ENCODE measurements around the gene CA12. TPM values are rescaled to one million over a fixed set of nuclear protein-coding genes. Genes with fewer than 3 reads are reported as not detected.

CA12 gene
- total and polyA plus RNA-seq, 2 experiments from 2014 or later = 0.03 TPM; not detected in 1

GRCh38 chr15:63401078-63401477, 19.4 kb upstream of the CA12 start:
- no peak for TF ChIP-seq CTCF (IDR thresholded peaks at IDR 0.05; ENCODE audit: low read depth, low read length)
- H3K27me3 ChIP-seq = no peaks in the 10 kb centered on the region
- no peak overlapping the region for H3K4me3 ChIP-seq
- no peak for DNase-seq (ENCODE audit: low read depth in 1 of 2, low spot score in 1 of 2)
- no peaks in the 10 kb centered on the region for H3K9me3 ChIP-seq (ENCODE audit: low read depth)
- H3K36me3 ChIP-seq = no peaks in the 10 kb centered on the region
- no peaks in the 10 kb centered on the region for H3K4me1 ChIP-seq (ENCODE audit: low read depth)
- H3K27ac ChIP-seq = no peak overlapping the region

GRCh38 chr15:63398456-63398855, 16.8 kb upstream of the CA12 start:
- Histone ChIP-seq H3K27ac (no peak overlapping the region), H3K9me3 (ENCODE audit: low read depth) (no peaks in the 10 kb centered on the region), H3K4me3 (no peak overlapping the region), H3K36me3 (no peaks in the 10 kb centered on the region), H3K27me3 (no peaks in the 10 kb centered on the region), H3K4me1 (ENCODE audit: low read depth) (no peaks in the 10 kb centered on the region)
- no peak for TF ChIP-seq CTCF (IDR thresholded peaks at IDR 0.05; ENCODE audit: low read depth, low read length)
- no peak for DNase-seq (ENCODE audit: low read depth in 1 of 2, low spot score in 1 of 2)

- no peaks in the 10 kb centered on the region for H3K27me3 ChIP-seq
- no peak for TF ChIP-seq CTCF (IDR thresholded peaks at IDR 0.05; ENCODE audit: low read depth, low read length)
- H3K4me3 ChIP-seq = no peak overlapping the region
- no peaks in the 10 kb centered on the region for H3K9me3 ChIP-seq (ENCODE audit: low read depth)
- DNase-seq (ENCODE audit: low read depth in 1 of 2, low spot score in 1 of 2) = no peak
- no peaks in the 10 kb centered on the region for H3K4me1 ChIP-seq (ENCODE audit: low read depth)
- H3K27ac ChIP-seq = no peak overlapping the region
- no peaks in the 10 kb centered on the region for H3K36me3 ChIP-seq
Measured at GRCh38 chr15:63396152-63396928, 14.7 kb upstream of the CA12 start.

- TF ChIP-seq CTCF (IDR thresholded peaks at IDR 0.05; ENCODE audit: low read depth, low read length) = no peak
- no peak for DNase-seq (ENCODE audit: low read depth in 1 of 2, low spot score in 1 of 2)
- Histone ChIP-seq H3K4me3 (no peak overlapping the region), H3K27me3 (no peaks in the 10 kb centered on the region), H3K4me1 (ENCODE audit: low read depth) (no peaks in the 10 kb centered on the region), H3K9me3 (ENCODE audit: low read depth) (no peaks in the 10 kb centered on the region), H3K27ac (no peak overlapping the region), H3K36me3 (no peaks in the 10 kb centered on the region)
Measured at GRCh38 chr15:63395730-63396151, 14.1 kb upstream of the CA12 start.

GRCh38 chr15:63392361-63393009, 10.8 kb upstream of the CA12 start:
- Histone ChIP-seq H3K36me3 (no peaks in the 10 kb centered on the region), H3K4me3 (no peak overlapping the region), H3K27ac (no peak overlapping the region), H3K9me3 (ENCODE audit: low read depth) (no peaks in the 10 kb centered on the region), H3K4me1 (ENCODE audit: low read depth) (no peaks in the 10 kb centered on the region), H3K27me3 (no peaks in the 10 kb centered on the region)
- no peak for TF ChIP-seq CTCF (IDR thresholded peaks at IDR 0.05; ENCODE audit: low read depth, low read length)
- DNase-seq (ENCODE audit: low read depth in 1 of 2, low spot score in 1 of 2) = no peak

All from cardiac muscle cell (in vitro differentiated cells and primary cell).